Stimulated activated CD8-positive, alpha-beta memory T cell treated with anti-CD3 and anti-CD28 coated beads, Interleukin-2, amount 100 ng/mL, for 1 hour (primary cell): ENCODE measurements around the gene GP1BB.

Experiments
- DNase-seq, 2 donors: peaks; one replicate each; pipeline ENCODE4 v3.0.0-alpha.2; 2020; ENCODE audit warnings: low read depth in 2 of 2

The GP1BB gene

DNA sequence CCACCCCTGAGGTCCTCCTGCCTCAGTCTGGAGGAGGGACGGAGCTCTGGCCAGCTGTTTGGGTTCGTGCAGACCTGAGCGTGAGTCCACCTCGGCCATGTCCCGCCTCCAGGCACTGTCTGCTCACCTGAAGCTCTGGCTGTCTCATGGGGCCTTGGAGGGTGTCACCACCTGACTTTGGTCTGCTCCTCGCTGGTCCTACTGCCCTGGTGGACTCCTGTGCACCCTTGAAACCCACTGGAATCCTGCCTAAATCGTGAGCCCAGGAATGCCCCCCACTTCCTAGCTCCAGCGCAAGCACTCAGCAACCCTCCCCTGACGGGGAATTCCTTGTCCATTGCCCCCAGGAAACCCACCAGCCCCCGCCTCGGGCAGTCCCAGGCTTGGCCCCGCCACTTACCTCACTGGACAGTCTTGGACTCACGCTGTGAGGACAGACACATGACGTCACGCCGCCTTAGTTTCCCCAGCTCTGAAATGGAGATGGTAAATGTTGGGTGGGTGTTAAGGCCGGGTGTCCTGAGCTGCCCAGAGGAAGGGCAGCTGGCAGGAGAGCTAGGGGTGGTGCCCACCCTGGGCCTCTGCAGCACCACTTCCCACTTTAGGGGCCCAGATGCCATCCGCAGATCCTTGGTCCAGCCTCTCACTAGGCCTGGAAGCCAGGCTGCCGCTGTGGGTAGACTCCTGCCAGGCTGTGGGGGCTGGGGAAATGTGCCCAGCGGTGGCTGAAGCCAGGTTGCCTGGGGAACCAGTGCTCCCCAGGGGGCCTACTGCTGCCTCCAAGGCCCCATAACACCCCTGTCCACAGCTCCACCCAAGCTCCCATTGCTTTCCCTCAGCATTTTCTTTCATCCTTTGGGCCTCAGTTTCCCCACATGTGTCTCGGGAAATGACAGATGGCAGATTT is 19.1 kb downstream of the GP1BB start:
- DNase-seq = no peak

GRCh38 chr22:19743081-19743480 is 19.7 kb downstream of the GP1BB start:
- DNase-seq = no peak

GRCh38 chr22:19743651-19744050 is 20.3 kb downstream of the GP1BB start:
- DNase-seq = no peak

- no peak for DNase-seq
Observed at GRCh38 chr22:19744350-19745006, 21.1 kb downstream of the GP1BB start.

DNA sequence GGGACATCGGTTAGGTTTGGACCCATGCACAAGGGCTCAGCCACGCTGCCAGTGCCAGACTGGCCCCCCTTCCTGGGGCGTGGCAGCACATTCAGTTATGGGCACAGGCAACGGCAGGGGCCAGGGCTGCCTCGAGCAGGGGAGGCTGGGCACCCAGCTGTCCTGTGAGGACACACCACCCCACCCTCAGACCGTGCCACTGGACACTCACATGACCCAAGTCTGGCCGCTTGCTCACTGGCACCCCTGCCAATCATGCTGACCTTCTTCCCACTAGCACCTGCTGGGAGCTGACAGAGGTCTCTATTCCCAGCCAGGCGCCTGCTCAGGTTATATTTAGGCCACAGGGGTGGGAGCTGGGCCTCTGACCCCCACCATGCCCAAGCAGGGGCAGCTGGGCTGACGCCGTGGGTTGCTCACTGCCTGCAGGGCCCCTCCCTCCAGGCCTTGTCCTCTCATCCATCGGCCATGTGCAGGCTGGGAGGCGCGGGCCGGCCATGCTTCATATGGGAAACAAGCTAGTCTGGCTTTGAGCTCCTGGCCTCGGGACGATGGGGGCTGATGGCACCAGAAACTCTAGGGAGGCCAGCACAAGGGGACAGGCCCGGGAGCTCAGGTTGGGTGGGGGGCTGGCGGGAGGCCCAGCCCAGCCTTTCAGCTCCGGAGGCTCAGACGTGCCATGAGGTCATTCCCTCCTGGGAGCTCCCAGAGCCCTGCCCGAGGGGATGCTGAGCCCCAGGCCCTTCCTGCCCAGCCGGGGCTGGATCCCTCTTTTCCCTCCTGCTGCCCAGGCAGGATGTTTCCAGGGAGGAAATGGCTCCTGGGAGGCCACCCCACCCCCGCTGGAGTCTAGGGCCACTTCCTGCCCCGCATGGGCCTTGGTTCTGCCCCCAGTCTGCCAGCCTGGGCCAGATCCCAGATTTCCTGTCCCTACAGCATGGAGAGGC is 22.1 kb downstream of the GP1BB start:
- DNase-seq = no peak

- no peak for DNase-seq
Observed at GRCh38 chr22:19746726-19747125, 23.4 kb downstream of the GP1BB start.

DNA sequence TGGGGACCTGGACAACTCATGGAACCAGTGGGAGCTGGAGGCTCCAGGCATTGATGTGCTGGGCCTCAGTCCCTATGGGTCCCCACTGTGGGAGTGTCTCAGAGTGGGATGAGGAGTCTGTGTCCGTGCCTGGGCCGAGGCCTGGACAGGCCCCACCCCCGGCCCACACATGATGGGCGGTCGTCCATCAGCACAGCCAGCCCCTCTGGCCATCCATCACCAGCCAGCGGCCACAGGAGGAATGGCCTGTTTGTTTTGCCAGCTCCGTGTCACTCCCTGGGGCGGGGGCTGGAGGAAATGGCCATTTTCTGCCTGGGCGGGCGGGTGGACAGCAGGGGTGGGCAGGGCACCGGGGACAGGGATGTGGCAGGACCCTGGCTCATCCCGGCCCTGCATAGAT is 24.2 kb downstream of the GP1BB start:
- DNase-seq = no peak

DNA sequence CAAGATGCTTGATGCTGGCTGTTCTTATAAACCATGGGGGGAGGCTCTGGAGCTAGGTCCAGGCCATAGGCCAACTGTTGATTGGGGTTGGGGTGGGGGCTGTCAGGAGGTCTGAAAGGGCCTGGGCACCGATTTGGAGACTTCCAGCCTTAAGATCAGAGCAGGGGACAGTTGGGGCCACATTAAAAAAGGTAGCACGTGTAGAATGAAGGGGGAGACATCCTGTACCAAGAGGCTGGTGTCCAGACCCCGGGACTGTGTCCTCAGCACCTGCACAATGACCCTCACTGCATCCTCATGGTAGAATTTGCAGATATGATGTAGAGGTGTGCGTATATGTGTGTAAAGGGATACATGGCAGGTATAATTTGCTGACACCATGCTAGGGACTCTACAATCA is 24.8 kb downstream of the GP1BB start:
- DNase-seq = no peak

DNA sequence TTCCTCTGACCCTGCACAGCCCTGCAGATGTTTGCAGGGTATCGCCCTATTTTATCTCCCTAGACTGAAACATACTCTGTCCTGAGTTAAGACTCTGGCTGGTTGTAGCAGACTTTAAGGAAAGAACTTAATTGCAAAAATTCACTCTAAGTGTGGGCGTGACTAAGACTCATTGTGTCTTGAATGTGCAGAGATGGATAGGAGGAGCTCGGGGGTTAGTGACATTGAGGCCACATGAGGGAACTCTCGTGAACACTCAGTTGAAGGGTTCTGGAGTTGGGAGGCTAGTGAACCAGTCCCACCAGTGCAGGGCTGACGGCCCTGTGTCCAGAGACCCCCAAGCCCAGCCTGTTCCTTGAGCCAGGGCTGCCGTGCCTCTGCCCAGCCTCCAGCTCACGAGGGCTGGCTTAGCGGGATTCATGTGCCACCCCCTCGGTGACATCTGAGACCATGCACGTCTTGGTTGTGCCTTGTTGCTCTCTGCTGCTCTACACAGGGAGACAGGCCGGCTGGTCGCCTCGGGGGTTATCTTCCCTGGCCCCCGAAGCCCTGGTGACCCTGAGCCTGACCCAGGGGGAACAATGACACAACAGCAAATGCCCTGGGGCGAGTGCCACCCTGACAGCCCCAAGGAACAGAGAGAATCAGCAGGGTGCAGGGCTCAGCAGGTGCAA is 25.8 kb downstream of the GP1BB start:
- DNase-seq = no peak

- no peak for DNase-seq
Observed at GRCh38 chr22:19749876-19750275, 26.5 kb downstream of the GP1BB start.

DNA sequence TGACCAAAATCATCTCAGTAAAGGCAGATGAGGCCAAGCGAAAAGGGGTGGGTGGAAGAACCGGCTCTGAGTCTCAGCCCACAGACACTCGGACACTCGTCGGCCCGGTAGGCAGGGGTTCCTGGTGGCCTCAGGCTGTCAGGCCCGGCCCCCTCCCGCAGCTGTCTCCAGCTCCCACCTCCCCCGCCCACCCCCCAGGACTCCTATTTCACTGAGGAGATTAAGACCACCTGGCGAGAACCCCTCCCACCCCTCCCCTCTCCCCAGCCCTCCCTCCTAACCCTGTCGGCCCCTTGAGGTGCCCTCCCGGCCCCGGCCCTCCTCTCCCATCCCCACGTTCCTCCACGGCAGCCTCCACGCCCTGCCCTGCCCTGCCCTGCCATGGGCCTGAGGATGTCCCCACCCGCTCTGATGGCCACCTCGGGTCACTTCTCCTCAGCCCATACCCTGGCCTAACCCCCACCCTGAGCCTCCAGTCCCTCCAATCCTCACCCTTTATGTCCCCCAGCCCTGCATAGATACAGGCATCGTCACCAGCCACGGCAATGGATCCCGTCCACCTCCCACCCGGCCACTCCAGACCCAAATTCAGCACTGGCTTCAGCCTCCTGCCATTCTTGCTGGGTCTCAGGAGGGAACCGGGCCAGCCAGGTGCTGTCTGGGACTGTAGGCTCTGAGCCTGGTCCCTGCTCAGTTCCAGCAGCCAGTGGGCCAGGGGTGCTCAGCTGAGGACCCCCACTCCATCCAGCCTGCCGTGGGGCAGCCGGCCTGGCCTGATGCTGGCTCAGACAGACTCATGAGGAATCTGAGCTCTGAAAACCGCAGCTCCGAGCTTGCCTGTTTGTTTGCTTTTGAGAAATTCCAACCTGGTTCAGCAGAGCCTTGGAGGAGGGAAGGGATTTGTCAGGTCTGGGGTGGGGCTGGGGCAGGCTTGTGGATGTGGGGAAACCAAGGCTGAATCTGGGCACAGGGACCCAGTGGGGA is 27.5 kb downstream of the GP1BB start:
- DNase-seq = no peak

DNA sequence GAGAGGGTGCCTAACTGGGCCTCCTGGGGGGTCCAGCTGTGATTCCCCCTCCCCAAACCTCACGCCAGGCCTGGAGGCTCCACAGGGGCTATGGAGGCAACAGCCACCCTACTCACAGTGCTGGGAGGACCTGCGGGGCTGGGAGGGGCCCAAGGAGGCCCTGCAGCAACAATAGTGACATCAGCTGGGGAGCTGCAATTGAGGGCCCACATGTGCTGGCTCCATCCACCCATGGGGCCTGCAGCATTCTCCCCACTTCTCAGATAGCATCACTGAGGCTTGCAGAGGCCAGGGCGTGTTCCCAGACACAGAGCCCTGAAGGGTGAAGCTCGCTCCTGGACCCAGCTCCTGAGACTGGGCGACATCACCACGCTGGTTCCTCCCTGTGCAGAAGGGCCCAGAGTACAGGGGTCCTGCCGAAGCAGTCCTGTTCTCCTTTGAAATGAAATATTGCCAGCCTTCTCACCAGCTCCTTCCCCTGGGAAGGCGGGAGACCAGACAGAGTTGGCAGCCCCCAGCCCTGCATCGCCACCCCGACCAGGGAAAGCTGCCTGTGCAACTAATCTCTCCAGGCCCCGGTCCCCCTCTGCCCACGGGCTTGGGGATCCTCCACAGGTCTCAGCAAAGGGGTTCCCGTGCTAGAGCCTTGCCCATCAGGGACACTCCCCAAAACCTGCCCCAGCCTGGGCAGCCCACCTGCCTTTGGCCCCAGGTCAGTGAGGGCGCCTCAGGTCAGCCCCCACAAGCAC is 28.3 kb downstream of the GP1BB start:
- DNase-seq = no peak

DNA sequence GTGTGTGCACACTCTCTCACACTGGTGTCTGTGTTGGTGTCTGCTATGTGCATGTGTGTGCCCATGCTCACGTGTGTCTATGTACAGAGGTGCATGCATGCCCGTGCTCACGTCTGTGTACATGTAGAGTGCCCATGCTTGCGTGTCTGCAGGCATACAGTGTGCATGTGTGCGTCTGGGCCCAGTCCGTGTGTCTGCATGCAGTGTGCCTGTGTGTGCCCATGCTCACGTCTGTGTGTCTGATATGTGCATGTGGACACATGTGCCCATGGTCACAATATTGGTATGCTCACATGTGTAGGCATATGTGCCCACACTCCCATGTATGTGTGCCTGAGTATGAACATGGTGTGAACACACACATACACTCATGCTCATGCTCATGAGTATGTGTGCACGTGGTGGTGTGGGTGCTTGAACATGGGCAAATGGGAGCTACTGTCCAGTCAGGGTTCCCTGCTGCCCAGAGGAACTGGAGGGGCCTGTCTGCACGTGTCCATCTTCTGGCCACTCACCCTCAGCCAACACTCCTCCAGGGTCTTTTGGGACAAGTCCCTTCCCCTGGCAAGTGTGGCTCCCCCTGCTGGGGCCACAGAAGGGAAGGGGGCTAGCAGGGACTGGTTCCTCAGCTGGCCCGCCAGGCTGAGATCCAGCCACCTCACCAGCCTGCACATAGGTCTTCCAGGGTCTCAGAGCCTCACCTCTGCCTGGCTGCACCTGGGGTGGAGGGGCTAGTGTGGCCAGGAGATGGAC is 29.9 kb downstream of the GP1BB start:
- no peak for DNase-seq

DNA sequence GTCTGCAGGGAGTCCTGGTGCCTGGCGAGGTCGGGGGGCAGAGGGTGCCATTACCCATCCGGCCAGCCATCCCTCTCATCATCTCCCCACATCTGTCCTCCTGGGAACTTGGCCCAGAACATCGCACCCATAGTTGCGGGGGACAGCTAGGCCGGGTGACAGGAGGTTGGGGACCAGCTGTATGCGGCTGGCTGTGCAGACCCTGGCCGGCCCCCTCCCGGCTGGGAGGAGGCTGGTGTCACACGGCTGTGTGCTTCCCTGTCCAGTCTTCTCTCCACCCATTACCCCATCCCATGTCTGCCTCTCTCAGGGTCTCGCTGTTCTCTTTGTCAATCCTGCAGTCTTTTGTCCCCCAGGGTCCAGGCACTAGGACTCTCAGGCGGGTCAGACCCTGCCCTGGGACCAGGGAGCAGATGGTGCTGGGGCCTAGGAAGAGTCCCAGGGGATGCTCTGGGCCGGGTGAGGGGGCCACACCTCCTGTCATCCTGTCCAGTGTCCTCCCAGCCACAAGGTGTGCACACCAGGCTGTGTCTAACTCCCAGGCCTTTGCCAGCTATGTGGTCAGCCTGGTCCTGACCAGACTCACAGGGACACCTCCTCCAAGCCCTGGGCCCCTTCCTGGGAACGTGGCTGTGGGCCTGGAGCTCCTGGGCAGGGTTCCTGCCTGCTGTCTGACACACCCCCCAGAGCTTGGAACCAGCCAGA is 30.8 kb downstream of the GP1BB start:
- DNase-seq = no peak

DNA sequence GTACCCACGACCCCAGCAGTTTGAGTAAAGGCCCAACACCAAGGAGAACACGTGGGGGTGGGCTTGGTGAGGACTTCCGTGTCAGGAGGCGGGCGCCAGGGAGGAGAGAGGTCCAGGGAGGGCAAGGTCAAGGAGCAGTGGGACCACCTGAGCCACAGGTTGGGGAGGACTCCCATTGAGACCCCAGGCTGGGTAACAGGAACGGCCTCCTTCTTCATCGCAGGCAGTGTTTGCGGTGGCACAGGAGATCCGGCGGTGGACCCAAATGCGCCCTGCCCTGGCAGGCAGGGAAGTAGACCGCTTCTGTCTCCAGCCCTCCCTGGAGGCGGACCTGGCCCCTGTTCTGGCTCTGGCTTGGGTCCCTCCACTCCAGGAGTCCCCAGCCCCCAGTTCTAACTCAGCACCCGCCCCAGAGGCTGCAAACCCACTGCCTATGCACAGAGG is 31.4 kb downstream of the GP1BB start:
- no peak for DNase-seq

DNA sequence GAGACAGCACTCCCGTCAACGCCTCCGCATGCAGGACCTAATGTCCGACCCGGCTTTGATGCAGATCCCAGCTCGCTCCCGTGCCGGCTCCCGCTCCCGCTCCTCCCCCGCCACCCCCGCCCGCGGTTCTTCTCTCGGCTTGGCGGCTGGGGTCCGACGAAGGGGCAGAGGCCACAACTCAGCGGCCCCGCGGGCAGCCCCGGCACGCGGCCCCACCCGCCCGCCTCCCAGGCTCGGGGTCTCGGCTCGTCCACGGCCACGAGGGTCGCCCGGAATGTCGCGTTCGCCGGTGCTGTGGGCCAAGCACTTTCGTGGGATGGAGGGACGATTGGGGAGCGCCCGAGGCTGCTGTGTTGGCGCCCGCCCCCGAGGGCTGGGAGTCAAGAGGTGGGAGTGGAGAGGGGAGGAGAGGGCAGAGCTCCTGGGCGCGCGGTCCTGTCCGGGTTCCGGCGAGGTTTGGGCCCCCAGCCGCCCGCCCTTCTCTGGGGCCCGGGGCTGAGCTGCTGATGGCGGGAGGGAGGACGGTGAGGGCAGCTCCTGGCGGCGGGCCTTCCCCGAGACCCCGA is 31.9 kb downstream of the GP1BB start:
- DNase-seq = no peak

DNA sequence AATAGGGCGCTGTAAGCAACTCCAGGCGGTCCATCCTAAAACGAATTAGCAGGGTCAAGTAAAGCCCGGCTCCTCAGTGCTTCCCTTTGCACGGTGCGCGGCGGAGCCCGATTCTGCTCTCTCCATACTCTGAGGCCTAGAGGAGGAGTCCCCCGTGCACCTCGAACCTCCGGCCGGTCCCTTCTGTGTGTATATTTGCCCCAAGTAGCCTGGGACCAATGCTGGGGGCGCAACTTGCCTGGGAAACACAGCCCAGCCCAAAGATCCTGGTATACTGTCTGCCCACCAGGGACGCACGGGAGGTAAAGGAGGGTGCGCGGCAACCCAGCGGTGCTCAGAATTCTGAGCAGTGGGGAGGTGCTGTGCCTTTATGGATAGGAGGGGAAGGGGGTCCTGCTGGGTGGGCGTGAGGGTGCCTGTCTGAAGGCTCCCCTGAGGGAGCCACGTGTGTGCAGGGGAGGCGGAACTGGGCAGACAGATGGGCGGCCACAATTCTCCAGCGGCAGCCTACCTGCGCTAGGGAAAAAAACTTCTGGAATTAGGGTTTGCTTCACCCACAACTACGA is 32.5 kb downstream of the GP1BB start:
- DNase-seq = no peak
